ENCODE results near the gene SLC35B2. TPM values are rescaled to one million over a fixed set of nuclear protein-coding genes. Genes with fewer than 3 reads are reported as not detected.

The SLC35B2 gene
- total RNA-seq, 8 experiments from 2014 or later: 14.4 to 53.7 (median 41.0) TPM

DNA sequence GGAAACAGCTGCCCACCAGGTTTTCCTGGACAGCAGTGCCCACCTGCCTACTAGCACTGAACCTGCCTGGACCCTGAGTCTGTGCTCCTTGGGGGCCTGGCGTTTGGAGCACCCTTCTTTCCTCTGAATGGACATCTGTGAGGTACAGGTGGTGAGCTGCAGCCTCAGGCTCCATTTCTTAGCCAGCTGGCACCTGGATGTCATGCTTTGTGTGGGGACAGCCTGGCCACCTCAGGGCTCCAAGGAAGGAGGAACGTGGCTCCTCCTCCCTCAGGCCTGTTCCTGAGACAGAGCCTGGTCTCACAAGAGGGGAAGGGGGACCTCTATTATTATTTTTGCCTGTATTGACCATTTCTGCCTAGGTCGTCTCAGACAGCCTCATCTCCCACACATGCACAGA, 21.0 kb upstream of the SLC35B2 start:
- Histone ChIP-seq H3K27ac (no peak overlapping the region), H3K4me3 (no peak overlapping the region), H3K4me1 (replicated peaks in 1 of 2) (peaks cover 0 to 16% of the 10 kb centered on the region in 2 donors)
- in situ Hi-C loops (cut with MboI; ENCODE audit: low pct_unique_long_range_greater_than_20kb in 2 of 9, low sequenced_read_pairs in 9 of 9, unreplicated experiment in 9 of 9): loop anchor here in 1 of 9 experiments (10.0 kb wide), 1 partner anchor 56 kb away; no protein-coding TSS in a partner anchor
- 0 to 80% (median 50%) methylated on average over 1 to 3 of the region's 3 CpGs; no CpG with 5 or more reads in 3 of the 10 experiments for WGBS, 10 experiments
- no peak for ATAC-seq (replicated peaks in 6 of 8)

DNA sequence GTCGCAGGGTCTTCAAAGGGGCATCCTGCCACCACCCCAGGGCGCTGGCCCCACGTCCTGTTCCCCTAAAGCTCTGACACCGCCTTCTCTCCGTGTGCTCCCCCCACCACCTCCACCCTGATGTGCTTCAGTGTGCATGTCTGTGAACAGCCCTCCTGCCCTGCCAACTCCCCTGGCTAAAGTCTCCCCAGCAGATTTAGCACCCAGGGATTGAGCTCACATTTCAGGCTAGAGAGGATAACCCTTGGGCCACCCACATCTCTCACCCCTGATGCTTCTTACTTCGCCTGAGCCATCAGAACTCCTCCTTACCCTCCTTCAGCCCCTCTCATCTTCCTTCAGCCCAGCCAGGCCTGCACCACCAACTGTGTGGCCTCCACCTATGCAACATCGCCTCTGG, 20.4 kb upstream of the SLC35B2 start:
- in situ Hi-C loops (cut with MboI; ENCODE audit: low pct_unique_long_range_greater_than_20kb in 2 of 9, low sequenced_read_pairs in 9 of 9, unreplicated experiment in 9 of 9): loop anchor here in 1 of 9 experiments (10.0 kb wide), 1 partner anchor 57 kb away; no protein-coding TSS in a partner anchor
- Histone ChIP-seq H3K27ac (no peak overlapping the region), H3K4me3 (no peak overlapping the region), H3K4me1 (replicated peaks in 1 of 2) (peaks cover 0 to 16% of the 10 kb centered on the region in 2 donors)
- no peak for ATAC-seq (replicated peaks in 6 of 8)
- 0 to 100% (median 78%) methylated on average over 1 to 2 of the region's 7 CpGs; no CpG with 5 or more reads in 6 of the 10 experiments for WGBS, 10 experiments

GRCh38 chr6:44276667-44277640, 19.6 kb upstream of the SLC35B2 start:
- no peak overlapping the region for H3K4me3 ChIP-seq
- 50 to 100% (median 72%) methylated on average over 1 to 6 of the region's 23 CpGs; no CpG with 5 or more reads in 3 of the 10 experiments for WGBS, 10 experiments
- peaks cover 4 to 21% of the 10 kb centered on the region in 2 donors for H3K4me1 ChIP-seq (replicated peaks in 1 of 2)
- no peak for ATAC-seq (replicated peaks in 6 of 8)
- in situ Hi-C loops (cut with MboI; ENCODE audit: low pct_unique_long_range_greater_than_20kb in 2 of 9, low sequenced_read_pairs in 9 of 9, unreplicated experiment in 9 of 9): loop anchor here in 1 of 9 experiments (10.0 kb wide), 1 partner anchor 58 kb away; no protein-coding TSS in a partner anchor
- H3K27ac ChIP-seq: peak overlapping the region in 1 of 2 donors; percentile 61

DNA sequence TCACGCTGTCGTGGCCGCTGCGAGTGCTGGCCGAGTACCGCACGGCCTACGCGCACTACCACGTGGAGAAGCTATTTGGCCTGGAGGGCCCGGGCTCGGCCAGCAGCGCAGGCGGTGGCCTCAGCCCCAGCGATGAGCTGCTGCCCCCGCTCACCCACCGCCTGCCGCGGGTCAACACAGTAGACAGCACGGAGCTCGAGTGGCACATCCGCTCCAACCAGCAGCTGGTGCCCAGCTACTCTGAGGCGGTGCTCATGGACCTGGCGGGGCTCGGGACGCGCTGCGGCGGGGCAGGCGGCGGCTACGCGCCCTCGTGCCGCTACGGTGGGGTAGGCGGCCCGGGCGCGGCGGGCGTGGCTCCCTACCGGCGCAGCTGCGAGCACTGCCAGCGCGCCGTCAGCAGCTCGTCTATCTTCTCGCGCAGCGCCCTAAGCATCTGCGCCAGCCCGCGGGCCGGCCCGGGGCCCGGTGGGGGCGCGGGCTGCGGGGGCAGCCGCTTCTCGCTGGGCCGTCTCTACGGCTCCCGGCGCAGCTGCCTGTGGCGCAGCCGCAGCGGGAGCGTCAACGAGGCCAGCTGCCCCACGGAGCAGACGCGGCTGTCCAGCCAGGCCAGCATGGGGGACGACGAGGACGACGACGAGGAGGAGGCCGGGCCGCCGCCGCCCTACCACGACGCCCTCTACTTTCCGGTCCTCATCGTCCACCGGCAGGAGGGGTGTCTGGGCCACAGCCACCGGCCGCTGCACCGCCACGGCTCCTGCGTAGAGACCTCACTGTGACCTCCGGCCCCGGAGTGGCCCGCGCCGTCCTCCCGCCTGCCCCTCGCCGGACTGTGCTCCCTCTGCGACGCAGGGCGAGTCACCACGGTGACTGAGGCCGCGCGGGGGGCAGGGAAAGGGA, 18.7 kb upstream of the SLC35B2 start:
- 7 to 89% (median 86%) methylated on average over 3 to 5 of the region's 109 CpGs; no CpG with 5 or more reads in 7 of the 10 experiments for WGBS, 10 experiments
- H3K27ac ChIP-seq: peak overlapping the region in 1 of 2 donors; percentile 61
- in situ Hi-C loops (cut with MboI; ENCODE audit: low pct_unique_long_range_greater_than_20kb in 2 of 9, low sequenced_read_pairs in 9 of 9, unreplicated experiment in 9 of 9): loop anchor here in 1 of 9 experiments (10.0 kb wide), 1 partner anchor 59 kb away; no protein-coding TSS in a partner anchor
- ATAC-seq (replicated peaks in 6 of 8): peak in 4 of 8 experiments; percentile 29 to 94 (median 88)
- H3K4me1 ChIP-seq (replicated peaks in 1 of 2): peaks cover 11 to 26% of the 10 kb centered on the region in 2 donors
- H3K4me3 ChIP-seq: no peak overlapping the region

- Histone ChIP-seq H3K4me3 (no peak overlapping the region), H3K27ac (no peak overlapping the region), H3K4me1 (replicated peaks in 1 of 2) (peaks cover 11 to 26% of the 10 kb centered on the region in 2 donors)
- WGBS, 10 experiments: 93 to 100% (median 99%) methylated on average over 1 to 36 of the region's 59 CpGs; no CpG with 5 or more reads in 3 of the 10 experiments
- in situ Hi-C loops (cut with MboI; ENCODE audit: low pct_unique_long_range_greater_than_20kb in 2 of 9, low sequenced_read_pairs in 9 of 9, unreplicated experiment in 9 of 9): loop anchor here in 1 of 9 experiments (10.0 kb wide), 1 partner anchor 59 kb away; no protein-coding TSS in a partner anchor
- no peak for ATAC-seq (replicated peaks in 6 of 8)
Measured at GRCh38 chr6:44275271-44275748, 18.0 kb upstream of the SLC35B2 start.

GRCh38 chr6:44273617-44274016, 16.3 kb upstream of the SLC35B2 start:
- in situ Hi-C loops (cut with MboI; ENCODE audit: low pct_unique_long_range_greater_than_20kb in 2 of 9, low sequenced_read_pairs in 9 of 9, unreplicated experiment in 9 of 9): loop anchor here in 1 of 9 experiments (10.0 kb wide), 1 partner anchor 61 kb away; no protein-coding TSS in a partner anchor
- H3K27ac ChIP-seq: no peak overlapping the region
- whole genome bisulfite sequencing, 10 experiments: 0 to 100% methylated on average over 1 of the region's 1 CpG; no CpG with 5 or more reads in 8 of the 10 experiments
- peaks cover 23 to 42% of the 10 kb centered on the region in 2 donors for H3K4me1 ChIP-seq (replicated peaks in 1 of 2)
- ATAC-seq (replicated peaks in 6 of 8): no peak
- no peak overlapping the region for H3K4me3 ChIP-seq

- Histone ChIP-seq H3K27ac (no peak overlapping the region), H3K4me1 (replicated peaks in 1 of 2) (peaks cover 29 to 48% of the 10 kb centered on the region in 2 donors), H3K4me3 (no peak overlapping the region)
- WGBS, 10 experiments: 0 to 100% (median 93%) methylated on average over 1 to 15 of the region's 23 CpGs; no CpG with 5 or more reads in 1 of the 10 experiments
- ATAC-seq (replicated peaks in 6 of 8): no peak
- in situ Hi-C loops (cut with MboI; ENCODE audit: low pct_unique_long_range_greater_than_20kb in 2 of 9, low sequenced_read_pairs in 9 of 9, unreplicated experiment in 9 of 9): loop anchor here in 1 of 9 experiments (10.0 kb wide), 1 partner anchor 62 kb away; no protein-coding TSS in a partner anchor
Measured at GRCh38 chr6:44272999-44273566, 15.8 kb upstream of the SLC35B2 start.

- peaks cover 29 to 52% of the 10 kb centered on the region in 2 donors for H3K4me1 ChIP-seq (replicated peaks in 1 of 2)
- no peak overlapping the region for H3K27ac ChIP-seq
- H3K4me3 ChIP-seq: no peak overlapping the region
- no peak for ATAC-seq (replicated peaks in 6 of 8)
- in situ Hi-C loops (cut with MboI; ENCODE audit: low pct_unique_long_range_greater_than_20kb in 2 of 9, low sequenced_read_pairs in 9 of 9, unreplicated experiment in 9 of 9): loop anchor here in 1 of 9 experiments (10.0 kb wide), 1 partner anchor 62 kb away; no protein-coding TSS in a partner anchor
- 38 to 100% (median 96%) methylated on average over 1 to 3 of the region's 3 CpGs; no CpG with 5 or more reads in 2 of the 10 experiments for WGBS, 10 experiments
Measured at GRCh38 chr6:44272529-44272928, 15.2 kb upstream of the SLC35B2 start.

DNA sequence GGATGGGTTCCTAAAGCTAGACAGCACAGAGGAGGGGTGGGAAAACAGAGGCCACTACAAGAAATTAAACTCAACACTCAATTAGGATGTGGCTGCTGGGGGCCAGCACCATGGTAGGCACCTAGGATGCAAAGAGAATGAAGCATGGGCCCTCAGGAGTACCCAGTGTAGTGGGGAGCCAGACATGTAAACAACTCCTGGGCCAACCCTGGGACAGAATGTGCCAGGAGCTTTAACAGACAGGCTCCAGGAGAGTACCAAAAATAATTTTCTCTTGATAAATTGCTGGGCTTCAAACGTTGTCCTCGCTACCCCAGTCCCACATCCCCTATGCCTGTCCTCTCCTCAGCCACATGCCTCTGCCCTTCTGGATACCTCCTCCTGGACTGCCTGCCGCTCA, 14.6 kb upstream of the SLC35B2 start:
- peaks cover 29 to 55% of the 10 kb centered on the region in 2 donors for H3K4me1 ChIP-seq (replicated peaks in 1 of 2)
- in situ Hi-C loops (cut with MboI; ENCODE audit: low pct_unique_long_range_greater_than_20kb in 2 of 9, low sequenced_read_pairs in 9 of 9, unreplicated experiment in 9 of 9): loop anchor here in 1 of 9 experiments (10.0 kb wide), 1 partner anchor 63 kb away; no protein-coding TSS in a partner anchor
- WGBS, 10 experiments: no CpG with 5 or more reads among the region's 3 CpGs
- ATAC-seq (replicated peaks in 6 of 8): no peak
- H3K27ac ChIP-seq: no peak overlapping the region
- H3K4me3 ChIP-seq: peak overlapping the region in 4 of 5 donors; percentile 51 to 95 (median 82)

DNA sequence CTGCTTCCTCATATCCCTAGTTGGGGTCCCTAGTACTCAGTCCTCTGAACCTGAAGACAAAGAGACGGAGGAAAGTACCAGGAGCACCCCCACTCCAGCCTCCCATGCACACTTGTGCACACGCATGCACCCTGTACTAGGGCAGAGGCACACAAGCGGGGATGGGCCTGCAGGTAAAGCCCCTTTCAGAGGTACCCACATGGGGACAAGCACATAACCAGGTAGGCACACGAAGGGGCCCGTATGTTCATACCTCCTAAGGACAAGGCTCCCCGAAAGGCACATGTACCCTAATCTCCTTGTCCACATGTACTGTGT, 14.0 kb upstream of the SLC35B2 start:
- ATAC-seq (replicated peaks in 6 of 8): peak in 5 of 8 experiments; percentile 3 to 10 (median 5)
- in situ Hi-C loops (cut with MboI; ENCODE audit: low pct_unique_long_range_greater_than_20kb in 2 of 9, low sequenced_read_pairs in 9 of 9, unreplicated experiment in 9 of 9): loop anchor here in 1 of 9 experiments (10.0 kb wide), 1 partner anchor 63 kb away; no protein-coding TSS in a partner anchor
- Histone ChIP-seq H3K4me3 (peak overlapping the region; percentile 51 to 95 (median 79)), H3K27ac (peak overlapping the region; percentile 19 to 90), H3K4me1 (replicated peaks in 1 of 2) (peaks cover 29 to 51% of the 10 kb centered on the region in 2 donors)
- 20 to 100% (median 93%) methylated on average over 1 to 3 of the region's 6 CpGs; no CpG with 5 or more reads in 7 of the 10 experiments for WGBS, 10 experiments

GRCh38 chr6:44270526-44271405, 13.4 kb upstream of the SLC35B2 start:
- in situ Hi-C loops (cut with MboI; ENCODE audit: low pct_unique_long_range_greater_than_20kb in 2 of 9, low sequenced_read_pairs in 9 of 9, unreplicated experiment in 9 of 9): loop anchor here in 1 of 9 experiments (10.0 kb wide), 1 partner anchor 64 kb away; no protein-coding TSS in a partner anchor
- H3K27ac ChIP-seq: peak overlapping the region; percentile 90 to 93
- peaks cover 30 to 46% of the 10 kb centered on the region in 2 donors for H3K4me1 ChIP-seq (replicated peaks in 1 of 2)
- ATAC-seq (replicated peaks in 6 of 8): peak in 6 of 8 experiments; percentile 53 to 75 (median 68)
- WGBS, 10 experiments: 0% methylated on average over 1 of the region's 90 CpGs; no CpG with 5 or more reads in 9 of the 10 experiments
- peak overlapping the region; percentile 51 to 95 (median 79) for H3K4me3 ChIP-seq
